Posterior vena cava (tissue), 2 donors: ENCODE results near the gene COL25A1. TPM values are rescaled to one million over a fixed set of nuclear protein-coding genes. Genes with fewer than 3 reads are reported as not detected.
"Not testable (repeated sequence)": the region's sequence is repeated elsewhere in the genome, so short reads cannot be mapped to it uniquely, and the experiment has no call there.

ENCODE experiments used
- DNase-seq: peaks from one replicate; pipeline ENCODE4 v3.0.0-alpha.2; 2020; ENCODE audit warnings: low spot score
- intact Hi-C, 2 donors: fragments of 100-400 bp; cut with DNase I; formaldehyde crosslinking; loops; one replicate each; pipeline versions ENCODE4 v1.14.1 to v1.14.2; 2022 to 2023
- total RNA-seq, 2 donors: library from RNA; stranded (reverse); fragmentation: NEBNext Ultra II Directional; extraction: Animal tissue kit (Norgen Biotek cat#: 25700); gene quantifications; one replicate each; pipeline ENCODE4 v1.2.1, GENCODE V29; 2021
- donor health status: DM: yes; HTN: yes; CAD: no.
- donor health status: DM: yes; HTN: yes; CAD: no.

Gene COL25A1
- total RNA-seq, 2 donors from 2014 or later = 1.0 to 1.1 TPM

- DNase-seq = no peak
- intact Hi-C loops = no loop called here
These were observed 310.7 kb downstream of the COL25A1 start for GRCh38 chr4:108991551-108992328.

GRCh38 chr4:108988464-108989195 is 313.8 kb downstream of the COL25A1 start:
- no peak for DNase-seq
- intact Hi-C loops = no loop called here

GRCh38 chr4:108984495-108984894 is 318.0 kb downstream of the COL25A1 start:
- intact Hi-C loops = not testable (repeated sequence)

GRCh38 chr4:108982402-108983185 is 319.9 kb downstream of the COL25A1 start:
- intact Hi-C loops = no loop called here
- no peak for DNase-seq

More at GRCh38 chr4:108984495-108984894, 318.0 kb downstream of the COL25A1 start:
- not testable (repeated sequence) for DNase-seq

GRCh38 chr4:108980455-108981239 is 321.8 kb downstream of the COL25A1 start:
- no peak for DNase-seq
- intact Hi-C loops = no loop called here

GRCh38 chr4:108979759-108980158 is 322.7 kb downstream of the COL25A1 start:
- intact Hi-C loops = no loop called here
- no peak for DNase-seq

GRCh38 chr4:108978066-108978465 is 324.4 kb downstream of the COL25A1 start:
- intact Hi-C loops = no loop called here
- no peak for DNase-seq

GRCh38 chr4:108972613-108973283 is 329.7 kb downstream of the COL25A1 start:
- DNase-seq = no peak
- intact Hi-C loops = no loop called here

- no peak for DNase-seq
- intact Hi-C loops = no loop called here
These were observed 331.0 kb downstream of the COL25A1 start for GRCh38 chr4:108971473-108971872.

- intact Hi-C loops = no loop called here
- no peak for DNase-seq
These were observed 336.9 kb downstream of the COL25A1 start for GRCh38 chr4:108965472-108966076.

- no peak for DNase-seq
- intact Hi-C loops = no loop called here
These were observed 337.4 kb downstream of the COL25A1 start for GRCh38 chr4:108965016-108965415.

- no peak for DNase-seq
- intact Hi-C loops = no loop called here
These were observed 338.5 kb downstream of the COL25A1 start for GRCh38 chr4:108963910-108964309.

- intact Hi-C loops = no loop called here
- no peak for DNase-seq
These were observed 343.0 kb downstream of the COL25A1 start for GRCh38 chr4:108959491-108959890.

- intact Hi-C loops = no loop called here
- DNase-seq = no peak
These were observed 347.6 kb downstream of the COL25A1 start for GRCh38 chr4:108954880-108955279.

- intact Hi-C loops = no loop called here
These were observed 348.5 kb downstream of the COL25A1 start for GRCh38 chr4:108953941-108954340.

GRCh38 chr4:108950158-108950915 is 352.1 kb downstream of the COL25A1 start:
- intact Hi-C loops = no loop called here
- no peak for DNase-seq

More at GRCh38 chr4:108953941-108954340, 348.5 kb downstream of the COL25A1 start:
- DNase-seq = no peak

- DNase-seq = no peak
- intact Hi-C loops = no loop called here
These were observed 354.9 kb downstream of the COL25A1 start for GRCh38 chr4:108947526-108947925.
